PC-3 (cell line): ENCODE data around the gene C11orf21. TPM values are rescaled to one million over a fixed set of nuclear protein-coding genes. Genes with fewer than 3 reads are reported as not detected.

Experiments
- ATAC-seq: fragments of 200-7000 bp; cut with Tn5 transposase; 2 replicates; pipeline ENCODE4 v1.9.1; 2020; ENCODE audit warnings: mild to moderate bottlenecking, moderate library complexity
- BruUV-seq: library from RNA; stranded (reverse); fragments of 400-500 nt; replicated peaks from 2 replicates; lab custom pipeline; 2021; lab: Mats Ljungman, UMichigan
- CTCF ChIA-PET: fragments of 300-600 bp; sonication (Branson Sonifier 250); formaldehyde crosslinking; loops from one replicate; lab custom pipeline; 2022; ENCODE audit warnings: antibody characterized with exemption; lab: Charles Lee
- POLR2A ChIA-PET: fragments of 300-600 bp; sonication (Branson Sonifier 250); formaldehyde crosslinking; loops from one replicate; lab custom pipeline; 2022; ENCODE audit warnings: antibody characterized with exemption; ENCODE audit not compliant: unreplicated experiment; lab: Charles Lee
- DNase-seq: peaks from one replicate; pipeline ENCODE4 v3.0.0-alpha.2; 2015
- H2AFZ ChIP-seq: fragments of 300-600 bp; sonication (generic); 2 replicates; pipeline ENCODE4 v1.6.0; 2016; ENCODE audit warnings: antibody characterized with exemption, low read length
- H3F3A ChIP-seq: fragments of 300-600 bp; sonication (generic); one replicate; pipeline ENCODE4 v1.6.0; 2017; ENCODE audit warnings: antibody characterized with exemption, low read length, control low read depth, mild to moderate bottlenecking; ENCODE audit not compliant: unreplicated experiment
- H3K27ac ChIP-seq: fragments of 300-600 bp; sonication (generic); 2 replicates; pipeline ENCODE4 v1.5.1; 2016; ENCODE audit warnings: mild to moderate bottlenecking, low read length
- H3K27me3 ChIP-seq: fragments of 300-600 bp; sonication (generic); 2 replicates; pipeline ENCODE4 v1.6.1; 2016; ENCODE audit warnings: low read length, mixed read lengths
- H3K36me3 ChIP-seq: fragments of 300-600 bp; sonication (generic); 2 replicates; pipeline ENCODE4 v1.6.1; 2016; ENCODE audit warnings: low read depth, mixed run types, low read length, mixed read lengths
- H3K4me1 ChIP-seq: fragments of 300-600 bp; sonication (generic); 2 replicates; pipeline ENCODE4 v1.5.1; 2016; ENCODE audit warnings: low read length; ENCODE audit not compliant: insufficient read depth
- H3K4me2 ChIP-seq: fragments of 300-600 bp; sonication (generic); 2 replicates; pipeline ENCODE4 v1.6.0; 2016; ENCODE audit warnings: low read length
- H3K4me3 ChIP-seq: fragments of 300-600 bp; sonication (generic); 2 replicates; pipeline ENCODE4 v1.5.1; 2016; ENCODE audit warnings: mild to moderate bottlenecking, low read length, mixed read lengths
- H3K79me2 ChIP-seq: fragments of 300-600 bp; sonication (generic); 2 replicates; pipeline ENCODE4 v1.6.1; 2017; ENCODE audit warnings: low read length, mixed read lengths
- H3K9ac ChIP-seq: fragments of 300-600 bp; sonication (generic); 2 replicates; pipeline ENCODE4 v1.6.0; 2016; ENCODE audit warnings: mild to moderate bottlenecking, low read length
- H3K9me2 ChIP-seq: fragments of 300-600 bp; sonication (generic); replicated peaks from 2 replicates; pipeline ENCODE4 v1.6.1; 2016; ENCODE audit warnings: mixed run types, low read length, mixed read lengths
- H3K9me3 ChIP-seq: fragments of 300-600 bp; sonication (generic); 2 replicates; pipeline ENCODE4 v1.6.1; 2016; ENCODE audit warnings: low read length, mixed read lengths
- H4K20me1 ChIP-seq: fragments of 300-600 bp; sonication (generic); 2 replicates; pipeline ENCODE4 v1.6.1; 2016; ENCODE audit warnings: low read length, mixed read lengths
- CTCF ChIP-seq: fragments of 300-600 bp; sonication (generic); conservative IDR thresholded peaks from 2 replicates; pipeline ENCODE4 v1.5.1; 2017; ENCODE audit warnings: antibody characterized with exemption, low read depth, mild to moderate bottlenecking, low read length
- EZH2 ChIP-seq: fragments of 300-600 bp; sonication (generic); IDR thresholded peaks from one replicate; pipeline ENCODE4 v1.6.1; 2017; ENCODE audit warnings: antibody characterized with exemption, mild to moderate bottlenecking, low read length; ENCODE audit not compliant: unreplicated experiment
- EZH2phosphoT487 ChIP-seq: fragments of 300-600 bp; sonication (generic); IDR thresholded peaks from 2 replicates; pipeline ENCODE4 v1.6.1; 2018; ENCODE audit warnings: mild to moderate bottlenecking, antibody characterized with exemption, low read length, borderline replicate concordance
- intact Hi-C: fragments of 100-400 bp; cut with micrococcal nuclease; formaldehyde crosslinking; loops from 2 replicates; pipeline ENCODE4 v1.9.0; 2023
- total RNA-seq: library from RNA; depleted of rRNA; stranded (reverse); fragments of >200 nt; gene quantifications from 2 replicates; pipeline ENCODE4 v1.2.3, GENCODE V29; 2014

C11orf21 gene
- total RNA-seq, 1 experiment from 2014 or later, result not detected

- ChIA-PET POLR2A (interaction anchor here (0.6 kb wide), 1 partner anchor 70 kb away, joined by 3 read pairs; no protein-coding TSS in a partner anchor), CTCF (no interaction called here)
- Histone ChIP-seq H3K79me2 (no peaks in the 10 kb centered on the region), H3F3A (no peaks in the 10 kb centered on the region), H3K4me3 (no peak overlapping the region), H3K9me2 (no peaks in the 10 kb centered on the region), H3K4me1 (peaks cover 13% of the 10 kb centered on the region), H3K9me3 (no peaks in the 10 kb centered on the region), H2AFZ (no peak overlapping the region), H3K27me3 (no peaks in the 10 kb centered on the region), H3K36me3 (no peaks in the 10 kb centered on the region), H3K27ac (no peak overlapping the region), H3K4me2 (no peak overlapping the region), H4K20me1 (no peaks in the 10 kb centered on the region), H3K9ac (no peak overlapping the region)
- ATAC-seq (no peak), DNase-seq (no peak)
- BruUV-seq, result no TSS peak
- TF ChIP-seq CTCF (no peak), EZH2 (no peak), EZH2phosphoT487 (no peak)
- intact Hi-C loops, result no loop called here
Measured at GRCh38 chr11:2307501-2308331, 6.0 kb upstream of the C11orf21 start.

GRCh38 chr11:2306877-2307500 lies 5.3 kb upstream of the C11orf21 start:
- Histone ChIP-seq H3K9me2 (no peaks in the 10 kb centered on the region), H3K36me3 (no peaks in the 10 kb centered on the region), H3K9me3 (no peaks in the 10 kb centered on the region), H3K79me2 (no peaks in the 10 kb centered on the region), H3K9ac (no peak overlapping the region), H3K27me3 (no peaks in the 10 kb centered on the region), H3K27ac (no peak overlapping the region), H4K20me1 (no peaks in the 10 kb centered on the region), H3K4me1 (peaks cover 6% of the 10 kb centered on the region), H3K4me3 (no peak overlapping the region), H3F3A (no peaks in the 10 kb centered on the region), H3K4me2 (no peak overlapping the region), H2AFZ (no peak overlapping the region)
- ChIA-PET CTCF (interaction anchor here (0.6 to 0.8 kb wide), 2 partner anchors 71 to 112 kb away, joined by 3 read pairs; no protein-coding TSS in a partner anchor), POLR2A (interaction anchor here (0.6 kb wide), 1 partner anchor 71 kb away, joined by 3 read pairs; no protein-coding TSS in a partner anchor)
- intact Hi-C loops, result no loop called here
- no peak for DNase-seq
- ATAC-seq, result no peak
- TF ChIP-seq EZH2 (no peak), EZH2phosphoT487 (no peak), CTCF (no peak)
- BruUV-seq, result no TSS peak

GRCh38 chr11:2306452-2306823 lies 4.7 kb upstream of the C11orf21 start:
- Histone ChIP-seq H3K4me3 (no peak overlapping the region), H3K4me2 (no peak overlapping the region), H3K9me3 (no peaks in the 10 kb centered on the region), H3K9ac (no peak overlapping the region), H3K9me2 (no peaks in the 10 kb centered on the region), H3F3A (no peaks in the 10 kb centered on the region), H3K79me2 (no peaks in the 10 kb centered on the region), H4K20me1 (no peaks in the 10 kb centered on the region), H3K27ac (no peak overlapping the region), H3K27me3 (no peaks in the 10 kb centered on the region), H2AFZ (no peak overlapping the region), H3K4me1 (peaks cover under 1% of the 10 kb centered on the region; the same call in 1 of the 2 replicates), H3K36me3 (no peaks in the 10 kb centered on the region)
- intact Hi-C loops, result no loop called here
- CTCF ChIA-PET, result interaction anchor here (0.6 to 0.8 kb wide), 2 partner anchors 72 to 113 kb away, joined by 3 read pairs; no protein-coding TSS in a partner anchor
- DNase-seq, result no peak
- POLR2A ChIA-PET, result no interaction called here
- no peak for TF ChIP-seq EZH2
- no TSS peak for BruUV-seq
- no peak for ATAC-seq
